A549 (cell line): ENCODE results near the gene MLLT3. TPM values are rescaled to one million over a fixed set of nuclear protein-coding genes. Genes with fewer than 3 reads are reported as not detected.

Experiments
- ATAC-seq, 2 experiments: fragments of 200-7000 bp in 1 of 2; fragments of >200 bp in 1 of 2; cut with Nextera tagmentation in 1 of 2; cut with Tn5 transposase in 1 of 2; 3 replicates each; pipeline versions ENCODE4 v1.8.0 to v1.9.1; 2018 to 2020; ENCODE audit warnings: mild to moderate bottlenecking in 1 of 2, moderate library complexity in 1 of 2
- CTCF ChIA-PET: fragments of 300-600 bp; sonication (Branson Sonifier 250); formaldehyde crosslinking; extraction: SDS; loops from one replicate; lab custom pipeline; 2021; ENCODE audit warnings: antibody characterized with exemption, inconsistent platforms; lab: Yijun Ruan, JAX
- POLR2A ChIA-PET: fragments of 350-600 bp; formaldehyde crosslinking; extraction: SDS; loops from one replicate; lab custom pipeline; 2021; ENCODE audit warnings: antibody characterized with exemption, inconsistent platforms; lab: Yijun Ruan, JAX
- DNase-seq, 2 experiments: peaks; one replicate each; pipeline versions ENCODE4 v3.0.0 to v3.0.0-alpha.2; 2011 to 2016; ENCODE audit warnings: low read depth in 1 of 2, low spot score in 1 of 2
- FAIRE-seq: peaks from 2 replicates; lab custom pipeline; 2011; peaks lifted over from hg19 to GRCh38; lab: Jason Lieb, UNC
- H3K27ac ChIP-seq, 2 experiments: fragments of >200 bp; sonication (Bioruptor Twin); formaldehyde crosslinking; 3 replicates each; pipeline ENCODE4 v1.5.1; 2016 to 2017
- H3K4me1 ChIP-seq: fragments of >200 bp; sonication (Bioruptor Twin); formaldehyde crosslinking; 3 replicates; pipeline ENCODE4 v1.6.1; 2016
- H3K4me2 ChIP-seq: fragments of >200 bp; sonication (Bioruptor Twin); formaldehyde crosslinking; 3 replicates; pipeline ENCODE4 v1.6.1; 2016
- H3K4me3 ChIP-seq: fragments of >200 bp; sonication (Bioruptor Twin); formaldehyde crosslinking; 3 replicates; pipeline ENCODE4 v1.5.1; 2016
- H3K9me3 ChIP-seq: fragments of >200 bp; sonication (Bioruptor Twin); formaldehyde crosslinking; 3 replicates; pipeline ENCODE4 v1.6.1; 2016
- BHLHE40 ChIP-seq: IDR thresholded peaks from 2 replicates; pipeline ENCODE4 v1.6.1; 2012; ENCODE audit warnings: low read depth, low read length, inconsistent platforms
- CBX2 ChIP-seq: fragments of 200-600 bp; sonication (generic); IDR thresholded peaks from 2 replicates; pipeline ENCODE4 v1.6.1; 2016; ENCODE audit warnings: low read depth, mild to moderate bottlenecking, borderline replicate concordance
- CEBPB ChIP-seq, 2 experiments: fragments of >200 bp in 1 of 2; sonication (Bioruptor Twin) in 1 of 2; formaldehyde crosslinking in 1 of 2; IDR thresholded peaks; 2 replicates each; pipeline ENCODE4 v1.6.1; 2012 to 2016
- CHD4 ChIP-seq: fragments of 200-600 bp; sonication (generic); IDR thresholded peaks from 2 replicates; pipeline ENCODE4 v1.6.1; 2016; ENCODE audit warnings: antibody characterized with exemption, mild to moderate bottlenecking, borderline replicate concordance
- EHF ChIP-seq: fragments of 250-450 bp; sonication (Bioruptor Pico); IDR thresholded peaks from 2 replicates; pipeline ENCODE4 v1.5.0; 2020; ENCODE audit warnings: mild to moderate bottlenecking
- EHMT2 ChIP-seq: fragments of 200-600 bp; sonication (generic); IDR thresholded peaks from 2 replicates; pipeline ENCODE4 v1.6.1; 2016; ENCODE audit warnings: antibody characterized with exemption, low read depth, mild to moderate bottlenecking, moderate library complexity
- EP300 ChIP-seq, 2 experiments: fragments of >200 bp; sonication (Bioruptor Twin); formaldehyde crosslinking; IDR thresholded peaks; 2 replicates in 1 of 2; 3 replicates in 1 of 2; pipeline ENCODE4 v1.6.1; 2016 to 2017
- FOXS1 ChIP-seq: fragments of 250-450 bp; sonication (Bioruptor Pico); IDR thresholded peaks from 2 replicates; pipeline ENCODE4 v1.5.0; 2020; ENCODE audit warnings: mild to moderate bottlenecking, moderate library complexity
- GATA3 ChIP-seq: IDR thresholded peaks from 2 replicates; pipeline ENCODE4 v1.6.1; 2012; ENCODE audit warnings: borderline replicate concordance
- HEYL ChIP-seq: fragments of 250-450 bp; sonication (Bioruptor Pico); IDR thresholded peaks from 2 replicates; pipeline ENCODE4 v1.8.0; 2021; ENCODE audit warnings: mild to moderate bottlenecking, moderate library complexity
- HOXA7 ChIP-seq: fragments of 250-450 bp; sonication (Bioruptor Pico); IDR thresholded peaks from 2 replicates; pipeline ENCODE4 v1.5.0; 2020; ENCODE audit warnings: mild to moderate bottlenecking, moderate library complexity
- HOXB5 ChIP-seq: fragments of 250-450 bp; sonication (Bioruptor Pico); IDR thresholded peaks from 2 replicates; pipeline ENCODE4 v1.5.0; 2020; ENCODE audit warnings: mild to moderate bottlenecking, moderate library complexity
- JUNB ChIP-seq: fragments of >200 bp; sonication (Bioruptor Twin); formaldehyde crosslinking; IDR thresholded peaks from 2 replicates; pipeline ENCODE4 v1.6.1; 2016
- KDM1A ChIP-seq: fragments of 200-600 bp; sonication (generic); IDR thresholded peaks from 2 replicates; pipeline ENCODE4 v1.6.1; 2016; ENCODE audit warnings: low read depth, mild to moderate bottlenecking
- MAFK ChIP-seq: fragments of 450-650 bp; IDR thresholded peaks from 2 replicates; pipeline ENCODE4 v1.6.1; 2014; ENCODE audit not compliant: partially characterized antibody
- MYC ChIP-seq: IDR thresholded peaks from 2 replicates; pipeline ENCODE4 v1.6.1; 2012; ENCODE audit warnings: mild to moderate bottlenecking, inconsistent platforms, low read length, improper control_type of control experiment, borderline replicate concordance
- NFE2L2 ChIP-seq: fragments of 150-350 bp; conservative IDR thresholded peaks from 2 replicates; pipeline ENCODE4 v1.6.1; 2014; ENCODE audit warnings: low read length
- NPAS2 ChIP-seq: fragments of 250-450 bp; sonication (Bioruptor Pico); IDR thresholded peaks from 2 replicates; pipeline ENCODE4 v1.8.0; 2022; ENCODE audit warnings: mild to moderate bottlenecking, moderate library complexity, borderline replicate concordance
- PHF8 ChIP-seq: fragments of 200-600 bp; sonication (generic); IDR thresholded peaks from 2 replicates; pipeline ENCODE4 v1.6.1; 2016; ENCODE audit warnings: low read depth, mild to moderate bottlenecking, antibody characterized with exemption, moderate library complexity, borderline replicate concordance
- POLR2AphosphoS2 ChIP-seq: conservative IDR thresholded peaks from 2 replicates; pipeline ENCODE4 v1.6.1; 2012; ENCODE audit warnings: low read length, improper control_type of control experiment, inconsistent platforms
- RCOR1 ChIP-seq: fragments of 150-350 bp; IDR thresholded peaks from 2 replicates; pipeline ENCODE4 v1.6.1; 2014; ENCODE audit warnings: antibody characterized with exemption, low read length, low read depth
- RFX5 ChIP-seq: fragments of 450-650 bp; IDR thresholded peaks from 2 replicates; pipeline ENCODE4 v1.7.1; 2014; ENCODE audit warnings: antibody characterized with exemption, mild to moderate bottlenecking, moderate library complexity
- SREBF2 ChIP-seq: fragments of 450-650 bp; IDR thresholded peaks from 2 replicates; pipeline ENCODE4 v1.6.1; 2014; ENCODE audit warnings: mild to moderate bottlenecking, moderate library complexity
- TP53 ChIP-seq: fragments of 250-450 bp; sonication (Bioruptor Pico); IDR thresholded peaks from 2 replicates; pipeline ENCODE4 v1.5.0; 2021; ENCODE audit warnings: mild to moderate bottlenecking, moderate library complexity
- ZFP36 ChIP-seq: fragments of 450-650 bp; IDR thresholded peaks from 2 replicates; pipeline ENCODE4 v1.6.1; 2014; ENCODE audit warnings: borderline replicate concordance; ENCODE audit not compliant: partially characterized antibody
- ZNF302 ChIP-seq: fragments of 250-450 bp; sonication (Bioruptor Pico); IDR thresholded peaks from 2 replicates; pipeline ENCODE4 v1.9.0; 2021; ENCODE audit warnings: inconsistent platforms, mild to moderate bottlenecking, moderate library complexity
- ZSCAN20 ChIP-seq: fragments of 250-450 bp; sonication (Bioruptor Pico); IDR thresholded peaks from 2 replicates; pipeline ENCODE4 v1.8.0; 2022; ENCODE audit warnings: mild to moderate bottlenecking, moderate library complexity
- WGBS: methylation state at CpG from one replicate; pipeline ENCODE4 v1.1.6; 2017; ENCODE audit errors: missing lambda C conversion rate; 5-methylcytosine and 5-hydroxymethylcytosine counted together
- polyA plus RNA-seq, 4 experiments: library from polyadenylated mRNA; depleted of rRNA in 3 of 4; stranded (reverse); fragments of >200 nt; fragmentation: RNase III in 1 of 4; extraction: RNeasy Plus Mini Kit Qiagen cat#74134 plus additional on column Dnase treatment in 1 of 4; gene quantifications; 2 replicates in 3 of 4; 3 replicates in 1 of 4; pipeline ENCODE4 v1.2.3, GENCODE V29; 2011 to 2017
- TF ChIP-seq, protein P1 (sequence below): IDR thresholded peaks from 2 replicates; pipeline ENCODE4 v1.6.1; 2012
- TF ChIP-seq, protein P2 (sequence below): fragments of 250-450 bp; sonication (Bioruptor Pico); IDR thresholded peaks from 2 replicates; pipeline ENCODE4 v1.5.0; 2020; ENCODE audit warnings: low read depth, mild to moderate bottlenecking, moderate library complexity
- TF ChIP-seq, protein P3 (sequence below): fragments of 450-650 bp; IDR thresholded peaks from 2 replicates; pipeline ENCODE4 v1.6.1; 2014; ENCODE audit warnings: antibody characterized with exemption
- TF ChIP-seq, protein P4 (sequence below): fragments of >200 bp; sonication (Bioruptor Twin); formaldehyde crosslinking; IDR thresholded peaks from 3 replicates; pipeline ENCODE4 v1.5.1; 2016
- TF ChIP-seq, protein P5 (sequence below): IDR thresholded peaks from 2 replicates; pipeline ENCODE4 v1.6.1; 2012
- TF ChIP-seq, protein P6 (sequence below): IDR thresholded peaks from 2 replicates; pipeline ENCODE4 v1.6.1; 2012; ENCODE audit warnings: low read depth, borderline replicate concordance
- TF ChIP-seq, protein P7 (sequence below): fragments of 250-450 bp; sonication (Bioruptor Pico); IDR thresholded peaks from 2 replicates; pipeline ENCODE4 v1.5.0; 2021; ENCODE audit warnings: mild to moderate bottlenecking, moderate library complexity, borderline replicate concordance

MLLT3 gene
- polyA plus RNA-seq, 2 of the 4 experiments (the other 2 are of a cell fraction): 14.3 to 47.6 TPM

DNA sequence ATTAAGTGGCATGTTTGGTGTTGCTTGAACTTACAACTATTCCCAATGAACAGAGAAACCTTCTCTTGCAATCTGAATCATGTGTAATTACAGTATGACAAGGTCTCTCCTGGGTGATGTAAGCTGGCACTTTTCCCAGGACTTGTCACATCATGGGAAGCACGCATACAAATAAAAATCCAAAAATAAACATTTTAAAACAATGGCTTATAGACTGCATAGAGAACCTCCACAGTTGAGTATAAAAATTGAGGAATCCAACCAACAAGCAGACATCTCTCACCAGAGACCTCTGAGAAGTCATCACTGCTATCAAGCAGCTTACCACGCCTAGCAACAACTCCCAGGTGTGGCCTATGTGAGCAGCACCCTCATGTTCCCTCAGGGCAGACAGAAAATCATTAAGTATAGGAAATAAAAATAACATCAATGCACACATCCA, 3.9 kb downstream of the MLLT3 start:
- 19% methylated on average over 2 of the region's 2 CpGs for WGBS
- DNase-seq (peak; percentile 18 to 66), FAIRE-seq (no peak), ATAC-seq (no peak)
- Histone ChIP-seq H3K4me1 (peaks cover 57% of the 10 kb centered on the region), H3K27ac (peak overlapping the region; percentile 19 to 32; a peak in 2 of 6 replicates), H3K4me2 (peak overlapping the region; percentile 92), H3K4me3 (peak overlapping the region; percentile 14; the same call in 1 of the 3 replicates), H3K9me3 (no peaks in the 10 kb centered on the region)
- POLR2A ChIA-PET: no interaction called here
- CTCF ChIA-PET: interaction anchor here (1.2 to 3.0 kb wide), 5 partner anchors 13 to 262 kb away, joined by 3 to 9 read pairs (median 5); no protein-coding TSS in a partner anchor
- TF ChIP-seq EP300 (IDR thresholded peaks at IDR 0.05) (peak in 1 of 2 experiments; percentile 13; a peak in 1 of 5 replicates), NPAS2 (CRISPR knock-in tag) (no peak), SREBF2 (no peak), CEBPB (IDR thresholded peaks at IDR 0.05) (peak; percentile 12 to 47; a peak in 1 of 4 replicates), EHF (CRISPR knock-in tag) (no peak), JUNB (peak; percentile 24; the same call in 1 of the 2 replicates), CBX2 (no peak), MAFK (no peak), MYC (no peak), GATA3 (peak; percentile 48; the same call in 1 of the 2 replicates), HOXA7 (no peak), ZNF302 (no peak), TP53 (no peak), HEYL (CRISPR knock-in tag) (no peak), CHD4 (no peak), PHF8 (no peak), BHLHE40 (no peak), NFE2L2 (no peak), ZFP36 (no peak), HOXB5 (CRISPR knock-in tag) (no peak), FOXS1 (no peak), KDM1A (no peak), POLR2AphosphoS2 (no peak), RCOR1 (no peak), ZSCAN20 (CRISPR knock-in tag) (no peak), RFX5 (no peak), EHMT2 (no peak)
- TF ChIP-seq, protein P1, sequence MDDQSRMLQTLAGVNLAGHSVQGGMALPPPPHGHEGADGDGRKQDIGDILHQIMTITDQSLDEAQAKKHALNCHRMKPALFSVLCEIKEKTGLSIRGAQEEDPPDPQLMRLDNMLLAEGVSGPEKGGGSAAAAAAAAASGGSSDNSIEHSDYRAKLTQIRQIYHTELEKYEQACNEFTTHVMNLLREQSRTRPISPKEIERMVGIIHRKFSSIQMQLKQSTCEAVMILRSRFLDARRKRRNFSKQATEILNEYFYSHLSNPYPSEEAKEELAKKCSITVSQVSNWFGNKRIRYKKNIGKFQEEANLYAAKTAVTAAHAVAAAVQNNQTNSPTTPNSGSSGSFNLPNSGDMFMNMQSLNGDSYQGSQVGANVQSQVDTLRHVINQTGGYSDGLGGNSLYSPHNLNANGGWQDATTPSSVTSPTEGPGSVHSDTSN: no peak
- TF ChIP-seq, protein P2, sequence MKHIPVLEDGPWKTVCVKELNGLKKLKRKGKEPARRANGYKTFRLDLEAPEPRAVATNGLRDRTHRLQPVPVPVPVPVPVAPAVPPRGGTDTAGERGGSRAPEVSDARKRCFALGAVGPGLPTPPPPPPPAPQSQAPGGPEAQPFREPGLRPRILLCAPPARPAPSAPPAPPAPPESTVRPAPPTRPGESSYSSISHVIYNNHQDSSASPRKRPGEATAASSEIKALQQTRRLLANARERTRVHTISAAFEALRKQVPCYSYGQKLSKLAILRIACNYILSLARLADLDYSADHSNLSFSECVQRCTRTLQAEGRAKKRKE: no peak
- TF ChIP-seq, protein P3, sequence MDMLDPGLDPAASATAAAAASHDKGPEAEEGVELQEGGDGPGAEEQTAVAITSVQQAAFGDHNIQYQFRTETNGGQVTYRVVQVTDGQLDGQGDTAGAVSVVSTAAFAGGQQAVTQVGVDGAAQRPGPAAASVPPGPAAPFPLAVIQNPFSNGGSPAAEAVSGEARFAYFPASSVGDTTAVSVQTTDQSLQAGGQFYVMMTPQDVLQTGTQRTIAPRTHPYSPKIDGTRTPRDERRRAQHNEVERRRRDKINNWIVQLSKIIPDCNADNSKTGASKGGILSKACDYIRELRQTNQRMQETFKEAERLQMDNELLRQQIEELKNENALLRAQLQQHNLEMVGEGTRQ: no peak
- TF ChIP-seq, protein P4, sequence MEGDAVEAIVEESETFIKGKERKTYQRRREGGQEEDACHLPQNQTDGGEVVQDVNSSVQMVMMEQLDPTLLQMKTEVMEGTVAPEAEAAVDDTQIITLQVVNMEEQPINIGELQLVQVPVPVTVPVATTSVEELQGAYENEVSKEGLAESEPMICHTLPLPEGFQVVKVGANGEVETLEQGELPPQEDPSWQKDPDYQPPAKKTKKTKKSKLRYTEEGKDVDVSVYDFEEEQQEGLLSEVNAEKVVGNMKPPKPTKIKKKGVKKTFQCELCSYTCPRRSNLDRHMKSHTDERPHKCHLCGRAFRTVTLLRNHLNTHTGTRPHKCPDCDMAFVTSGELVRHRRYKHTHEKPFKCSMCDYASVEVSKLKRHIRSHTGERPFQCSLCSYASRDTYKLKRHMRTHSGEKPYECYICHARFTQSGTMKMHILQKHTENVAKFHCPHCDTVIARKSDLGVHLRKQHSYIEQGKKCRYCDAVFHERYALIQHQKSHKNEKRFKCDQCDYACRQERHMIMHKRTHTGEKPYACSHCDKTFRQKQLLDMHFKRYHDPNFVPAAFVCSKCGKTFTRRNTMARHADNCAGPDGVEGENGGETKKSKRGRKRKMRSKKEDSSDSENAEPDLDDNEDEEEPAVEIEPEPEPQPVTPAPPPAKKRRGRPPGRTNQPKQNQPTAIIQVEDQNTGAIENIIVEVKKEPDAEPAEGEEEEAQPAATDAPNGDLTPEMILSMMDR: no peak
- TF ChIP-seq, protein P5, sequence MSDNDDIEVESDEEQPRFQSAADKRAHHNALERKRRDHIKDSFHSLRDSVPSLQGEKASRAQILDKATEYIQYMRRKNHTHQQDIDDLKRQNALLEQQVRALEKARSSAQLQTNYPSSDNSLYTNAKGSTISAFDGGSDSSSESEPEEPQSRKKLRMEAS: 0 out of 2 replicates have a peak, but pooled peaks have one; percentile 28
- TF ChIP-seq, protein P6, sequence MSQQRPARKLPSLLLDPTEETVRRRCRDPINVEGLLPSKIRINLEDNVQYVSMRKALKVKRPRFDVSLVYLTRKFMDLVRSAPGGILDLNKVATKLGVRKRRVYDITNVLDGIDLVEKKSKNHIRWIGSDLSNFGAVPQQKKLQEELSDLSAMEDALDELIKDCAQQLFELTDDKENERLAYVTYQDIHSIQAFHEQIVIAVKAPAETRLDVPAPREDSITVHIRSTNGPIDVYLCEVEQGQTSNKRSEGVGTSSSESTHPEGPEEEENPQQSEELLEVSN: no peak
- TF ChIP-seq, protein P7, sequence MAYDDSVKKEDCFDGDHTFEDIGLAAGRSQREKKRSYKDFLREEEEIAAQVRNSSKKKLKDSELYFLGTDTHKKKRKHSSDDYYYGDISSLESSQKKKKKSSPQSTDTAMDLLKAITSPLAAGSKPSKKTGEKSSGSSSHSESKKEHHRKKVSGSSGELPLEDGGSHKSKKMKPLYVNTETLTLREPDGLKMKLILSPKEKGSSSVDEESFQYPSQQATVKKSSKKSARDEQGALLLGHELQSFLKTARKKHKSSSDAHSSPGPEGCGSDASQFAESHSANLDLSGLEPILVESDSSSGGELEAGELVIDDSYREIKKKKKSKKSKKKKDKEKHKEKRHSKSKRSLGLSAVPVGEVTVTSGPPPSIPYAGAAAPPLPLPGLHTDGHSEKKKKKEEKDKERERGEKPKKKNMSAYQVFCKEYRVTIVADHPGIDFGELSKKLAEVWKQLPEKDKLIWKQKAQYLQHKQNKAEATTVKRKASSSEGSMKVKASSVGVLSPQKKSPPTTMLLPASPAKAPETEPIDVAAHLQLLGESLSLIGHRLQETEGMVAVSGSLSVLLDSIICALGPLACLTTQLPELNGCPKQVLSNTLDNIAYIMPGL (CRISPR knock-in tag): no peak
